Occipital lobe (tissue), 2 donors: ENCODE data around the gene ART5. TPM values are rescaled to one million over a fixed set of nuclear protein-coding genes. Genes with fewer than 3 reads are reported as not detected.

Source experiments
- DNase-seq: peaks from one replicate; lab custom pipeline; 2025; lab: John Stamatoyannopoulos, UW
- total RNA-seq: library from RNA; depleted of rRNA; stranded (reverse); fragments of >200 nt; gene quantifications from one replicate; pipeline ENCODE4 v1.2.3, GENCODE V29; 2014

ART5 gene
- total RNA-seq: 0.62 TPM

GRCh38 chr11:3641701-3642070 lies at the start of gene ART5:
Gene ART5 (minus strand): TSS chr11:3641992. CDS start chr11:3641862, 130 bp downstream.
- no peak for DNase-seq

- no peak for DNase-seq
Observed at GRCh38 chr11:3686751-3687150, 45.0 kb upstream of the ART5 start.

GRCh38 chr11:3685923-3686322 lies 44.1 kb upstream of the ART5 start:
- no peak for DNase-seq

GRCh38 chr11:3684819-3685172 lies 43.0 kb upstream of the ART5 start:
- no peak for DNase-seq

GRCh38 chr11:3684129-3684818 lies 42.5 kb upstream of the ART5 start:
- no peak for DNase-seq

GRCh38 chr11:3683039-3683438 lies 41.2 kb upstream of the ART5 start:
- DNase-seq: no peak

GRCh38 chr11:3679077-3679476 lies 37.3 kb upstream of the ART5 start:
- no peak for DNase-seq

GRCh38 chr11:3675971-3676370 lies 34.2 kb upstream of the ART5 start:
- DNase-seq: no peak

- DNase-seq: no peak
Observed at GRCh38 chr11:3674189-3674588, 32.4 kb upstream of the ART5 start.

GRCh38 chr11:3671334-3672254 lies 29.8 kb upstream of the ART5 start, which contains the start of gene CHRNA10:
Gene CHRNA10 (minus strand): TSS chr11:3671384. CDS start chr11:3671312, 72 bp downstream.
- DNase-seq: no peak

GRCh38 chr11:3669742-3670183 lies 28.0 kb upstream of the ART5 start:
- DNase-seq: no peak

- no peak for DNase-seq
Observed at GRCh38 chr11:3669128-3669527, 27.3 kb upstream of the ART5 start.

GRCh38 chr11:3667149-3668035 lies 25.6 kb upstream of the ART5 start:
- DNase-seq: no peak

GRCh38 chr11:3666023-3666530 lies 24.3 kb upstream of the ART5 start:
- no peak for DNase-seq

- no peak for DNase-seq
Observed at GRCh38 chr11:3665336-3666022, 23.7 kb upstream of the ART5 start.

GRCh38 chr11:3664032-3664630 lies 22.3 kb upstream of the ART5 start:
- no peak for DNase-seq

GRCh38 chr11:3662856-3663255 lies 21.1 kb upstream of the ART5 start:
- no peak for DNase-seq

- DNase-seq: no peak
Observed at GRCh38 chr11:3660960-3661359, 19.2 kb upstream of the ART5 start.

GRCh38 chr11:3659595-3660515 lies 18.1 kb upstream of the ART5 start:
- no peak for DNase-seq
